ENCODE measurements around the gene CAMK2B.

Gene CAMK2B

DNA sequence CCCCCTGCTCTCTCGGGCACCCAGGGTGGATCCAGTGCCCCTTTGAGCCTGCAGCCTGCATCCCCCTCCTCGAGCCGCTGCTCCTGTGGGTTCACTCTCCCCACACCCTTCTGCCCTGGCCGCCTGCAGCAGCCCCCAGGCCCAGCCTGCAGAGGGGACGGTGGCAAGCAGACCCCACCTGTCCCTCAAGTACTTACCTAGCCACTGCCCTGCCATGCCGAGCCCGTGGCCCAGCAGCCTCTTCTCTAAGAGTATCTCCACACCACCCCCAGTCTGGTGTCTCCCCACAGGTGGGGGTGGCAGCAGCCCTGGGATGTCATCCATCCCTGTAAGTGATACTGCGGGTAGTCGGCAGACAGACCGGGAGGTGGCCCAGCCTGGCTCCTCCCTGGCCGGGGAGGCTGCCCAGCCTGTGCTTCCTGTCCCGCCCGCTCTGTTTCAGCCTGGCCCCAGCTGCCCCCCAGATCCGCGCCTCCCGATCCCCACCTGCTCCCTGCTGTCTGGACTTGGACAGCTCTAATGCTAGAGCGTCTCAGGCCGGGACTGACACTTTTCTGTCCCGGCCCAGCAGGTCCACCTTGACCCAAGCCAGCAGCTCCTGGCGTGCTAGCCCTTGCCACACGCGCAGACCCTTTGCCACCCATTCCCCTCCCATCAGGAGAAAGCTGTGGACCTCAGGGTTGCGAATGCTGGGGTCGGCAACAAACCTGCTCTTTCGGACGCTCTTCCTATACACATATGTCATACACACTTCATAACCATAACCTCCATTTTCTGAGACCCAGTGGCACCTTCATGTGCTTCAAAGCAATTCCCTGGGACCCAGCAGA lies 99.6 kb downstream of the CAMK2B start:
- no peak for DNase-seq

DNA sequence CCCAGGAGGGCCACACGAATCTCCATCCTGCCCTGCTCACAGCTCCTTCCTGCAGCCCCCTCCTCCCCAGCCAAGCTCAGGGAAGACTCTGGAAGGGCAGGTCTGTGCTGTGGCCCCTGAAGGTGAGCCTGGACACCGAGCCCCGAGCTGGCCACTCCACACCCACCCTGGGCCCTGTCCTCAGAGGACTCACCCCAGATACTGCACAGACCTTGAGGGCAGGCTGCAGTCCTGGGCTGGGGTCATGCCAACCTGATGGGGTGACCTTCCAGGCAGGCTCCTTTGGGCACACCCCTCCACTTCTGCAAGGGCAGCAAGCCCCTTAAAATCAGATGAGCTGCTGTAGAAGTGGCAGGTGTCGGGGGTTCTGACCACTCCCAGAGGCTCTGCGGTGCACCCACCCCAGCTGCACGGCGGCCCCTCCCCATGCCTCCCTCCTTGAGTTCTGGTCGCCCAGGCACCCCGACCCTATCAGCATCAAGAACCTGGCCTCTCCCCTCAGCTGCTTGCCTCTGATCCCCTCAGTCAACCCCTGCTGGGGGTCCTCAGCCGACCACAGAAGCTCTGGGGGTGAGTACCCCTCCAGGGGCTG lies 100.3 kb downstream of the CAMK2B start:
- DNase-seq, result no peak

DNA sequence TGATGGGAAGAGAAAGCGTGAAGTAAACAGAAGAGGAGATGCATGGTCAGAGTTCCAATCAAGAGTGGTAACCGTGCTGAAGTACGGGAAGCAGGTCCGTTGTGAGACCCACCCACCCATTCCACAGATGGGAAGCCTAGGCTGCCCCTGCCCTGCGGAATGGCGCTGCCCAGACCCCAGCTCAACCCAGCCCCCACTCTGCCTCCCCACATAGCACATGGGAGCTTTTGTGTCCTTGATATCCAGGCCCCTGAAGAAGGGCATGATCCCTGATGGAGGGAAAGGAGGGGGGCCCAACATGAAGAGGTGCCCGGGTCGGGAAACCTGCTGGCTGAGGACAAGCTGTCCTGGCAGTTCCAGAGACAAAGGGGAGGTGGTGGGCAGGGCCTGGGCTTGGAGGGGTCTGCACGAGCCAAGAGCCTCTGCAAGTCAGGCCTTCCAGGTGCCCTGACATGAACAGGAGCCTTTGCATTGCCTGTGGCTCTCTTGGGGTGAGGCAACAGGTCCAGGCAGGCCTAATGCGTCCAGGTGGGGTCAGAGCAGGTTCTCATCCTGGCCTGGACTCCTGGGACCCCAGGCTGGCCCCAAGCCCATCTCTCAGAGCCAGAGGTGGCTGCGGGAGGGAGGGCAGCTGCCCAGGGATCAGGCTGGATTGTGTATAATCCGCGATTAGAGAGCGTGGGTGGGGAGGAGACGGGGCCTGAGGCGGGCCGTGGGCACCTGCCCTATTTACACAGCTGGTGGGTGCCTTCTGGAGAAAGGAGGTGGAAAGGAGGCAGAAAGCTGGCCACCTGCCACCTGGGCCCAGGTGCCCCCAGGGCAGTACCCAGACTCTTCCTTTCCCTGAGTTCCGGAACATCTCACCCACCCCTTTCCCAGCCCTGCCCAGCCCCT lies 101.1 kb downstream of the CAMK2B start:
- no peak for DNase-seq

DNA sequence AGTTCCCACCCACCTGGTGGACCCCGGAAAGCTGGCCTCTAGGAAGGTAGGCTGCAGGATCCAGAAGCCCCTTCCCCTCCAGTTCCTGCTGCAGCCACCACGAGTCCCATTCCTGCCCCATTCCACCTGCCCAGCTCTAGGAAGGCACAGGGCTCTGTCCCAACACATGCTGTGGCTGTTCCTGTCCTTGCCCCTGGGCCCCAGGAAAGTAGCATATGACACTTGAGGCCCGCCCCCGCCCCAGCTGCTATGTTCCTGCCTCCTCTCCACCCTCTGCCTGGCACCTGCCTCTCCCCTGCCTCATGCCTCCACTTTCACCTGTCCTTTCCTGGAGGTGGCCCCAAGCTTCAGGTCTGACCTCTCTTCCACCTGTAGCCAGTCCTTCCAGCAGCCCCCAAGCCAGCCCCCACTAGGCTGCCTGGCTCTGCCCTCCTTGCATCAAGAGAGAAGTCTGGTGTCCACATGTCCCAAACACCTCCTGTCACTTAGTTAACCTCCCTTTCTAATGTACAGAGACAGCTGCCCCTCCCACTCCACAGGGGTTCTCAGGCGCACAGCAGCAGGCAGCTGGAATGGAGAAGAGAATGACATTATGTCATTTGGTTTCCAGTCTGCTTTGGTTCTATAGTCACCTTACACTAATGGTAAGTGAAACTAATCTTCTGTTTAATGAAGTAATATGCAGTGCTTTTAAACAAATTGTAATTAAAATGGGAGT lies 101.9 kb downstream of the CAMK2B start:
- no peak for DNase-seq

DNA sequence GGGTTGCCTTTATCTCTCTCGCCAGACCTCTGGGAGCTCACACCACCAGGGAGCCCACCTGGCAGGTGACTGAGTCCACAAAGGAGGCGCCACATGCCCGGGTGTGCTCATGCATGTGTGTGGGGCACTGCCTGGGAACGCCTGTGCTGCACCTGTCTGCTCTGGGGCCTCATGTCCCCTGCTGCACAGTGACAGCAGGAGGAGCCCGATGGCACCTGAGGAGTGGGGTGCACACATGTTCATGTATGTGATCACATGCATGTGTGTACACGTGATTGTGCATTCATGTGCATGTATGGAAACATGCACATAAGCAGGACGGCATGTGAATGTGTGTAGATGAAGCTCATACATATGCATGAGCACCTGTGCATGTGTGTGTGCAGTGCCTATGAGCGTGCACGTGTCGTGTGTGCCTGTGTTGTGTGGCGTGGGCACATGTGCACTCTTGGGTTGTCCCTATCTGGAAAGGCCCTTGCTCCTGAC lies 102.6 kb downstream of the CAMK2B start:
- DNase-seq, result no peak

DNA sequence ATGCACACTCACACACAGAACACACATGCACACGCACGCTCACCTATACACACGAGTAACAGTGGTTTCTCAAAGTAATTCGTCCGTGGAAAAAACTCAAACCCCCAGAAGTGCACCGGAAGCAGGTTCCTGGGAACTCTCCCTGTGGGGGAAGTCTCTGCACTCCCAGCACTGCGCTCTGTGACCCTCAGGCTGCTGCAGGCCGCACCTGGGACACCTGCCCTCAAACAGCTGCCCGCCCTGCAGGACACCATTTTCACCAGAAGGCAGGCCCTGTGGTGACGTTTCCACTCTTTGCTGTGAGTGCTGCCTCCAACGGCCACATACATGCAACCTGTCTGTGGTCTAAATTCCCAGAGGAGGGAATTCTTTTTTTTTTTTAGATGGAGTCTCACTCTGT lies 103.3 kb downstream of the CAMK2B start:
- DNase-seq, result no peak

DNA sequence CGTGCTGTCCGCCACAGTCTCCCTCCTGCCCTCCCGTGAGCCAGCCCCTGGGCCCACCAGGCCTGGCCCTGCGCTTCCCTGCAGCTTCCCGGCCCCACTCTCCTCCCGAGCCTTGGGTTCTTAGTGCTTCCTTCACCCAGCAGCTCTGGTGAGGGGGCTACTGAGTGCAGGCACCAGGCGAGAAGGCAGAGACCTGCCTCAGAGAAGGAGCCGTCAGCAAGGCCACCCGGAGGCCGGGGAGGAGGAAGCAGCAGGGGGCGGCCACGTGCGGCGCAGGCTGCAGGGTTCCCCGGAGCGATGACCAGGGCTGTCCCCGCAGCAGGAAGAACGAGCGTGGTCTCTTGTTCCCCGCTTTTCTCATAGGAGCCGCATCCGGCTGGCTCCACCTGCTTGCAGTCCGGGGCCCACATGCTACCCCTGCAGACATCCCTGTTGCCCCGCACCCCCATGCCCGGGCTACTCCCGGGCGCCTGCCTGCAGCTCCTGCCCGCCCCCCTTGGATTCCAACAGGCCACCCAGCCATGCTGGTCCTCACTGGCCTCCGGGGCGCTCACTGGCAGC lies 104.1 kb downstream of the CAMK2B start:
- no peak for DNase-seq

DNA sequence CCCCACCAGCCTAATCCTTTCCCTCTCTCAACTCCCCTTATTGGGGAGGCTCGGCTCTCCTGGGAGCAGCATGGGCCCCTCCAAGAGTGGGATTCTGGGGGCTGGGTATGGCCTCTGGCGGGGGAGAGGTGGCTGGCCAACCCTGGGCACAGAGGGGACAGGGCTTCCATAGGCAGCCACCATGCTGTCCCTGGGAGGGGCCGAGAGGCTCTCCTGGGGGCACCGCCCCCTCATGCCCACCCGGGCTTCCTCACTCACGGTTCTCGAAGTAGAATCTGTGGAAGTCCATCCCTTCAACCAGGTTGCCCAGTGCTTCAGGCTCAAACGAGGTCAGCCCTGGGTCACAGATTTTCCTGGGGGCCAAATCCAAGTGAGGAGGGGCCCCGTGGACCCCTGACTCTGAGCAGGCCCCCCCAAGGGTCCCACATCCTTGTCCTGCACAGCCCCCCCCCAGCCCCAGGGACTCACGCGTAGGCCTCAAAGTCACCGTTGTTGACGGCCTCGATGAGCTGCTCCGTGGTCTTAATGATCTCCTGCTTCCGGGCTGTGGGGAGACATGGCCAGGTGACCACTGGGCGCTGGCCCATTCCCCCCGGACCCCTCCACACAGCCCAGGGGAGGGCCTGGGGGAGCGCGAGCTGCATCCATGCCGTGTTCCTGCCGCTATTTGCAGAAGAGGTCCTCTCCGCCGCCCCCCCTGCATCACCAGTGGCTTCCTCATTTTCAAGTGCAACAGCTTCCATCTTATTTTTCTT lies 104.9 kb downstream of the CAMK2B start:
- no peak for DNase-seq

DNA sequence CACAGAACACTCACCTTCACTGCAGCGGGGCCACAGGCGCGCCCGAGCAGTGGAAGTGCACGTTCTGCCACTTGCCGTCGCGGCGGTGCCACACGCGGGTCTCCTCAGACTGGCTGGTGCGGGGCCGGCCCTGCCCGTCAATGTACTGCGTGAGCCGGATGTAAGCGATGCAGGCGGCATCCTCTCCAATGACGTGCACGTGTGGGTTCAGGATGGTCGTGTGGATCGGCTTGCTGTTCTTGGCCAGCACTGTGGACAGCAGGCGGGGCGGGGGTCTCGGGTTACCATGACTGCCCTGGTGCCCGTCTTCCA lies 105.4 kb downstream of the CAMK2B start:
- DNase-seq, result no peak

DNA sequence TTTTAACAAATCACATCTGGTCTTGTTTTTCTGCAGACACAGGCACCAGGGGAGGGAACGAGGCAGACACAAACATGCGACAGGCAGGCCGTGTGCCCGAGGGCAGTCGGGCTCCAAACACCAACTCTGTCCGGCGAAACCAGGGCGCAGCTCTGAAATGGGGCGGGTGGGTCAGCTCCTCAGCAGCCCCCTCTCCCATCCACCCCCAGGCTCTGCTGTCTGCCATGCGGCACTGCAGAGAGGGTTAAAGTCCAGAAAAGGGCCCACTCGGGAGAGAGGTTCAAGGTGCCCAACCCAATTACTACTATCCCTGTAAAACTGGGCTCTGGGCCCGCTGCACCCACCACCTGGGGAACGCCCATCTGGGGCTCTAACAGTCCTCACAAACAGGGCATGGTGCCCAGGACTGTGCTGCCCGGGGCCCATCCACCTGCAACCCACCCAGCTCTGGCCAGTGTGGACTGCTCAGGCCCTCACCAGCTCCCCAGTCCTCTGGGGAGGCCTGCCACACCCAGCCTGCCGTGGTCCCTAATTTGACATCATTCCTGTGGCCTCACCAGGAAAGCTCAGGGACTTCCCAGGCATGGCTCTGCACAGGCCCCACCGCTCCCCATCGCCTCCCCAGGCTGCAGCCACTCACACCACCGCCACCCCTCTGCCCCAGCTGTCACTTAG lies 105.9 kb downstream of the CAMK2B start:
- no peak for DNase-seq

DNA sequence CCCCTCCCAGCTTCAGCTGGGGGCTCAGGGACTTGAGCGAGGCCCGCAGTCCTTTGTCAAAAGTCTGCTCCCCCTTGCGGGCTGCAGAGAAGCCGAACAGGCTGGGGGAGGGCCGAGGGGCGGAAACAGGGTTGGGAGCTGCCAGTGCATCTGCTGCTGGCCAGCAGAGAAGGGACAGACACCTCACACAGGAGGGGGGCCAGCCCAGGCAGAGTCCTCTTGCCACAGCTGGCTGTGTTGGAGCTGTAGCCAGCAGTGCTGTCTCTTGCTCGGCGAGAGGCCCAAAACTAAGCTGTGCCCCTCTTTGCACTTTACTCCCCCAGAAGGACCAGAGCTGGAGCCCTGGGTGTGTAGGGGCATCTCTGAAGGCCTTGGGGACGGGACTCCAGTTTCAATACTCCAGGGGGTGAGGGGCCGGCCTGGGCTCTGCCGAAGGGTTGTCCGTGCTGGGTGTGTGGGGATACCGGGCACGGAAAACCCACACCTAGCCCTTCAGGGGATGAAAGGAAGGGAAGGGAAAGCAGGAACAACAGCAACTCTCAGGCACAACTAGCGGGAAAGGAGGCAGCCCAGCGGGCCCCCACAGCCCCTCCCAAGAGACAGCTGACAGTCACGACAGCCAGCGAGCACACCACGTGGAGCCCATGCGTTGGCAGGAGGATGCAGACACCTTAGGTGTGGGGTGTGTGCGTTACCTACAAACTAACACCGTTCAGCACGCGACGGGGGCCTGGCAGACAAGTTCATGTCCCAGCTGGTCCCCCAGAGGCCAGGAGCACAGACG lies 106.8 kb downstream of the CAMK2B start:
- no peak for DNase-seq

DNA sequence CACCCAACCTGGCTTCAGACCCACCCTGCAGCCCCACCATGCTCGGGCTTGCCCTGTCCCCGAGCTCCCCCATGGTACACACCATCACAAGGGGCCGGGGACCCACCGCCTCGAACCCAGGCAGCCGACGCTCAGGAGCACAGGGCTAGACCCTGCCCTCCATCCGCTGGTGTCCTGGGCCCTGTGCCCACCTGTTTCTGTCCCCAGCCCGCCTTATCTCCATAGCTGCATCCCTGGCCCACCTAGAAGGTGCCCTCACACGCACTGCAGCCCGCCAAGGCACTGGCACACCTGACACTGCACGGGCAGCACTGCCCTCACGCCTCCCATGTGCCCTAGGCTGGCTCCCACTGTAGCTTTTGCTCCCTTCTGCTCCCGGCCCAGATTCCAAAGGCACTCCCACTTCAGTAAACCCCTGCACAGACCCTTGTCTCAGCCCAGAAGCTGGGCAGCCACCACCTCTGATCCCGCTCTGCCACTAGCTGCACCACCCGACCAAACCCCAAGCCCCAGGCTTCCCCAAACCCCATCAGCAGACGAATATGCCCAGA lies 107.5 kb downstream of the CAMK2B start:
- no peak for DNase-seq

DNA sequence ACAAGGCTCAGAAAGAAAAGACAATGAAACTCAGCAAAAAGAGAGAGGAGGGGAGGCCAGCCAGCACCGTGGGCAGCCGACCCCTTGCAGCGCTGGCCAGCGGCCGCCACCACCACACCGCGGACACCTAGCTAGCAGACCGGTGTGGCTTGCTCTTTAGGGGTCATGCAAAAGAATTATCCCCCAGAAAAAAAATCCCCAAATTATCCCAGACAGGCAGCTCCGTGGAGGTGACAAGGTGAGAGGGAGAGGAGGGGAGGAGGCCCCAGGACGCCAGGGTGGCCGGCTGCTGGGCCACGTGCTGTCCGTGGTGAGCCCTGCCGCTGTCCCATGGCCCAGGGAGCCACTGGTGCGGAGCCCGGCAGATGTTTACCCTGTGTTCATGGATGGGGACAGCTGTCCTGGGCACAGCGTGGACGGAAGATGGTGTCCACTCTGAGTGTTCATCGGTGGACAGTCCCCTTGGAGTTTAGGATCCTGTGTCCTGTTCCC lies 108.1 kb downstream of the CAMK2B start:
- no peak for DNase-seq

DNA sequence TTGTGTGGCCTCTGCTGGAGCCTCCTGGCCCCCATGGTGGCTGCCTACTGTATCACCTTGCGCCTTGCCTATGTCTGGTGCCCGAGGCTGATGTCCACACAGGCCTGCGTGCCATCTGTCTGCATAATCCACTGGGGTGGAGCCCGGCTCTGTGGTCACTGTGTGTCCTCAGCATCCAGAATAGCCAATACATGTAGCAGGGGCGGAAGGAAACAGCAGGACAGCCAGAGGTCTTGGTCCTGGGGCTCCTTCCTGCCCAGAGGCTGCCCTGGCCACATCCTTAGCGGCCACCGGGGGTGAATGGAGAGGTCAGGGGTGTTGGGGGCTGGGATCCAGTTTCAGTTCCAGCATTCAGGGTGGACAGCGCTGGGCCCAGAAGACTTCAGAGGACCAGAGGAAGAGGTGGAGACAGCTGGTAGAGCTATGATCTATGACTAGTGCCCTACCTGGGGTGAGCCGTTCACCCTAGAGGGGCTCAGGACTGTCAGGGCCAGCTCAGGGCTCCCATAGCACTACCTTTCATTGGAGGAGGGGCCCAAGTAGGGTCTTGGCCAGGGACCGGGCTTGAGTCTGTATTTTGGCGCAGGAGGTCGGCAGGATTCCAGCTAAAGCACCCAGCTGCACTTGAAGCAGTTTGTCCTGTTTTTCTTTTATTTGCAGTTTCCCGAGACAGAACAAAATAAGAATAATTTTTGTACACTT lies 108.7 kb downstream of the CAMK2B start:
- DNase-seq, result no peak

DNA sequence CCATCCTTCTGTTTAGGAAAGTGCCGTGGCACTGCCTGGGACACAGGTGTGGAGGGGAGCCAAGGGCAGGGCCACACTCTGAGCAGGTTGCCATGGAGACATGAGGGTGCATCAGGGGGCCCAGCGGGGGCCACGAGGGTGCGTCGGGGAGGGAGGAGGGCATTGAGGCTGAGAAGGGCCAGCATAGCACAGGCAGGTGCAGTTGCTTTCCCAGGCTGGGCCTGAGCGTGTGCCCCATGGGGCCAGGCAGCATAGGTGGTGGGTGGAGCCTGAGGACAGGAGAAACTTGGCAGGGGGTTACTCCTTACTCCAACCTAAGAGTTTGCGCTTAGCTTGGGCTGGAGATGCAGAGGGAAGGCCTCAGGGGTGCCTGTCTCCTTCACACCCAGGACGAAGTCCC lies 109.4 kb downstream of the CAMK2B start:
- no peak for DNase-seq

DNA sequence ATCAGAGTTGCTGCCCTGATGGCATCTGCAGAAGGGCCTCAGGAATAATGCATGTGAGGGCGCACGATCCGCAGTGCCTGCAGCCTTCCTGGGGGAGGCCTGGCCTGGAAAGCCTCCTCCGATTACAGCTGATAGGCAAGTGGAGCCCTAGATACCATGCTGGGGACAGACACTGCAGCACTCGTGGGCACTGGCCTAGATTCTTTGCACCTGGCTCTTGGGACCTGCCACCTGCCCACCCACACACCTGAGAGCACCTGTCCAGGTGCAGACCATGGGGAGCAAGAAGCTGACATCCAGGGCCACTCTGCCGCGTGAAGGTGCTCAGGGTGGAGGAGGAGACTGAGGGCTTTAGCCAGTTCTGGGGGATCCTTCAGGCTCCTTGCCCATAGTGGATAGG lies 109.9 kb downstream of the CAMK2B start:
- DNase-seq, result no peak

DNA sequence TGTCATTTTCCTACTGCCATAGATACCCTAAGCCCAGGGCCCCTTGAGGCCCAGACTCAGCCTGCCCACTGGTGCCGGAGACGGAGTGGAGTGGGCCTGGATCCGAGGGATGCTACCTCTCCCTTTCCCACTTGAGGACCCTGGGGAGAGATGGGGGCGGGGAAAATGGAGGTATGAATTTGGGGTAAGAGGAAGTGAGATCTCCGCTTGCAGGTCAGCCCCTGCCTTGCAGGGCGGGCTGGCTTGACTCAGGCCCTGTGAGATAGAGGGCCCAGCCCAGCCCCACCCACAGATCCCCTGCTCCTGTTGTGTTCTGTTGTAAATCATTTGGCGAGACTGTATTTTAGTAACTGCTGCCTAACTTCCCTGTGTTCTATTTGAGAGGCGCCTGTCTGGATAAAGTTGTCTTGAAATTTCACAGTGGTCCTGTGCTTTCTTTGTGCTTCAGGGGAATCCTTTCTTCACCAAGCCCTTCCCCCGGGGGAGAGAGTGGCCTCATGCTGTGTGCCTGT lies 111.5 kb downstream of the CAMK2B start:
- no peak for DNase-seq

DNA sequence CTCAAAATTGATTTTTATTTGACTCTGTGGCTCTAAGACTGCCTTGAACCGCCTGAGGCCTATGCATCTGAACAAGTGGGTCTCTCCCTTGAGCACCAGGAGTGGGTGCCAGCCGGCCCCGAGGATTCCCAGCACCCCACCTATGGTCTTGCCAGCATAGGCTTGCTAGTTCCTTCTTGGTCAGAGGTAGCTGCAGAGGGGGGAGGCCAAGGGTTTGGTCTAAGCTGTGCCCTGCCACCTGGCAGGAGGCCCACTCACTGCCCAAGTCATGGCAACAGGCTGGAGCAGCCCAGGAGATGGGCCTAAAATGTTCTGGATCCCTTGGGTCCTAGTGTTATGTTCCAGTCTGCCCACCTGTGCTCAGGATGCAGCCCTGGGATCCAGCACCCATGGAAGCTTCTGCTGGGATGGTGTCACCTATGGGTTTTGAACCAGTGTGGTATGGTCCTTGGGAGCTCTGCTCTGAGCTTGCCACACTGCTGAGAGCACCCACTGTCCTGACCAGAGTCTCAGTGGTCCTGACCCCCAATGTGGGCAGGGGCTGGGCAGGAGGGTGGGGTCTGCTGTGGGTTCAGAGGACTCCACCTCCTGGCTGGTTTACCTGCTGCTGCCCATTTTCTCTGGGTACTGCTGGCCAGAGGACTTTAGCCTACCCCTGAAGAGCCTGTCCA lies 112.1 kb downstream of the CAMK2B start:
- DNase-seq, result no peak

Data from activated T-cell treated with anti-CD3 and anti-CD28 coated beads, Interleukin-2, amount 50 U/mL, for 1 hour (primary cell).